GM13976 (cell line): ENCODE results near the gene DCDC1.

Experiments used
- DNase-seq: peaks from one replicate; pipeline ENCODE4 v3.0.0; 2012; ENCODE audit warnings: low spot score
- CTCF ChIP-seq: IDR thresholded peaks from 2 replicates; pipeline ENCODE4 v1.5.1; 2012; ENCODE audit warnings: borderline replicate concordance, mild to moderate bottlenecking; ENCODE audit not compliant: insufficient read depth; ENCODE audit errors: extremely low read depth, missing control alignments, control extremely low read depth
- in situ Hi-C: fragments of 300-500 bp; cut with MboI; formaldehyde crosslinking; loops from one replicate; pipeline ENCODE4 v1.12.0; 2022; ENCODE audit warnings: low sequenced_read_pairs, mixed read lengths, inconsistent platforms; ENCODE audit not compliant: unreplicated experiment

DCDC1 gene

GRCh38 chr11:30816959-30817880 lies 552.3 kb downstream of the DCDC1 start:
- no peak for DNase-seq
- no peak for TF ChIP-seq CTCF
- in situ Hi-C loops, result no loop called here

GRCh38 chr11:30815619-30816018 lies 553.9 kb downstream of the DCDC1 start:
- no peak for DNase-seq
- no peak for TF ChIP-seq CTCF
- in situ Hi-C loops, result no loop called here

- in situ Hi-C loops, result no loop called here
- TF ChIP-seq CTCF, result no peak
- no peak for DNase-seq
These were observed 554.8 kb downstream of the DCDC1 start for GRCh38 chr11:30814737-30815136.
